IMR-90 (cell line): Measurements from ENCODE around the gene OLFML1. TPM values are rescaled to one million over a fixed set of nuclear protein-coding genes. Genes with fewer than 3 reads are reported as not detected.

ENCODE experiments used
- ATAC-seq: fragments of 200-7000 bp; cut with Tn5 transposase; 2 replicates; pipeline ENCODE4 v1.9.1; 2020; ENCODE audit warnings: low read depth, mild to moderate bottlenecking, moderate library complexity
- BruUV-seq: library from RNA; stranded (reverse); fragments of 400-500 nt; replicated peaks from 2 replicates; lab custom pipeline; 2021; lab: Mats Ljungman, UMichigan
- CTCF ChIA-PET: fragments of 300-600 bp; formaldehyde crosslinking; extraction: SDS; loops from one replicate; lab custom pipeline; 2021; ENCODE audit warnings: antibody characterized with exemption; lab: Yijun Ruan, JAX
- POLR2A ChIA-PET: fragments of 300-600 bp; sonication (Branson Sonifier 250); formaldehyde crosslinking; loops from one replicate; lab custom pipeline; 2022; ENCODE audit warnings: antibody characterized with exemption; ENCODE audit not compliant: unreplicated experiment; lab: Charles Lee
- DNase-seq: peaks from one replicate; pipeline ENCODE4 v3.0.0; 2013
- H2AFZ ChIP-seq: replicated peaks from 2 replicates; pipeline ENCODE3; 2013; ENCODE audit warnings: low read length, mild to moderate bottlenecking; ENCODE audit not compliant: poor library complexity
- H2AK5ac ChIP-seq: 2 replicates; pipeline ENCODE4 v1.6.1; 2013; ENCODE audit warnings: low read depth, low read length, inconsistent platforms
- H2AK9ac ChIP-seq: replicated peaks from 2 replicates; pipeline ENCODE3; 2013; ENCODE audit warnings: mild to moderate bottlenecking, low read depth, low read length, moderate library complexity; ENCODE audit not compliant: poor library complexity
- H2BK120ac ChIP-seq: 2 replicates; pipeline ENCODE4 v1.6.1; 2013; ENCODE audit warnings: low read depth, low read length, inconsistent platforms
- H2BK15ac ChIP-seq: 3 replicates; pipeline ENCODE4 v1.6.1; 2013; ENCODE audit warnings: low read depth, low read length, inconsistent platforms
- H2BK20ac ChIP-seq: 2 replicates; pipeline ENCODE4 v1.6.1; 2013; ENCODE audit warnings: low read depth, mild to moderate bottlenecking, inconsistent platforms, low read length, moderate library complexity
- H2BK5ac ChIP-seq: 2 replicates; pipeline ENCODE4 v1.6.1; 2013; ENCODE audit warnings: mild to moderate bottlenecking, low read depth, low read length, inconsistent platforms; ENCODE audit not compliant: poor library complexity, severe bottlenecking
- H3K14ac ChIP-seq: replicated peaks from 2 replicates; pipeline ENCODE4 v1.6.1; 2013; ENCODE audit warnings: low read depth, low read length, inconsistent platforms
- H3K18ac ChIP-seq: 2 replicates; pipeline ENCODE4 v1.6.1; 2013; ENCODE audit warnings: low read depth, low read length, control low read depth
- H3K23ac ChIP-seq: 2 replicates; pipeline ENCODE4 v1.6.1; 2013; ENCODE audit warnings: low read depth, low read length, inconsistent platforms
- H3K27ac ChIP-seq: 2 replicates; pipeline ENCODE4 v1.5.1; 2013; ENCODE audit warnings: mild to moderate bottlenecking, control low read depth, low read length; ENCODE audit not compliant: insufficient read depth
- H3K27me3 ChIP-seq: 2 replicates; pipeline ENCODE4 v1.6.1; 2013; ENCODE audit warnings: low read length; ENCODE audit not compliant: control insufficient read depth, insufficient read depth
- H3K36me3 ChIP-seq: 2 replicates; pipeline ENCODE4 v1.6.1; 2013; ENCODE audit warnings: low read length, mixed read lengths; ENCODE audit not compliant: control insufficient read depth, insufficient read depth
- H3K4ac ChIP-seq: 2 replicates; pipeline ENCODE4 v1.6.1; 2013; ENCODE audit warnings: low read depth, low read length, inconsistent platforms
- H3K4me1 ChIP-seq: 2 replicates; pipeline ENCODE4 v1.6.1; 2013; ENCODE audit warnings: low read length, mixed read lengths; ENCODE audit not compliant: control insufficient read depth, insufficient read depth
- H3K4me2 ChIP-seq: 2 replicates; pipeline ENCODE4 v1.6.1; 2013; ENCODE audit warnings: low read depth, mild to moderate bottlenecking, control low read depth, low read length, moderate library complexity
- H3K4me3 ChIP-seq: 2 replicates; pipeline ENCODE4 v1.5.1; 2013; ENCODE audit warnings: low read depth, mild to moderate bottlenecking, control low read depth, low read length, moderate library complexity; ENCODE audit not compliant: insufficient read depth
- H3K56ac ChIP-seq: 2 replicates; pipeline ENCODE4 v1.6.1; 2013; ENCODE audit warnings: low read length, inconsistent platforms; ENCODE audit not compliant: insufficient read depth; ENCODE audit errors: extremely low read depth
- H3K79me1 ChIP-seq, 2 experiments: 2 replicates each; pipeline ENCODE4 v1.6.1; 2013; ENCODE audit warnings: low read length in 2 of 2, inconsistent platforms in 1 of 2, low read depth in 1 of 2
- H3K9ac ChIP-seq: 2 replicates; pipeline ENCODE4 v1.6.1; 2013; ENCODE audit warnings: low read depth, low read length, control low read depth
- H3K9me1 ChIP-seq: 2 replicates; pipeline ENCODE4 v1.6.1; 2013; ENCODE audit warnings: low read length, inconsistent platforms; ENCODE audit not compliant: insufficient read depth
- H3K9me3 ChIP-seq: 2 replicates; pipeline ENCODE4 v1.6.1; 2013; ENCODE audit warnings: low read length; ENCODE audit not compliant: control insufficient read depth, insufficient read depth
- H4K20me1 ChIP-seq: 2 replicates; pipeline ENCODE4 v1.6.1; 2013; ENCODE audit warnings: low read length, inconsistent platforms; ENCODE audit not compliant: insufficient read depth
- H4K5ac ChIP-seq: 2 replicates; pipeline ENCODE4 v1.6.1; 2013; ENCODE audit warnings: mild to moderate bottlenecking, low read depth, low read length, control low read depth
- H4K8ac ChIP-seq, 2 experiments: 2 replicates each; pipeline ENCODE4 v1.6.1; 2013; ENCODE audit warnings: low read depth in 2 of 2, low read length in 2 of 2, control low read depth in 1 of 2, inconsistent platforms in 1 of 2
- H4K91ac ChIP-seq: 2 replicates; pipeline ENCODE4 v1.6.1; 2013; ENCODE audit warnings: low read depth, low read length, inconsistent platforms; ENCODE audit not compliant: insufficient read depth
- BHLHE40 ChIP-seq: fragments of 150-350 bp; IDR thresholded peaks from 2 replicates; pipeline ENCODE4 v1.6.1; 2016; ENCODE audit warnings: mild to moderate bottlenecking, low read depth, low read length
- CEBPB ChIP-seq: IDR thresholded peaks from 2 replicates; pipeline ENCODE4 v1.6.1; 2012; ENCODE audit warnings: low read depth, low read length, improper control_type of control experiment
- CHD1 ChIP-seq: IDR thresholded peaks from 2 replicates; pipeline ENCODE4 v1.6.1; 2012; ENCODE audit warnings: low read depth, low read length, improper control_type of control experiment
- FOS ChIP-seq: fragments of 150-350 bp; IDR thresholded peaks from 2 replicates; pipeline ENCODE4 v1.6.1; 2016; ENCODE audit warnings: low read depth, low read length
- MAFK ChIP-seq: IDR thresholded peaks from 2 replicates; pipeline ENCODE4 v1.6.1; 2012; ENCODE audit warnings: low read depth, low read length, improper control_type of control experiment
- MAZ ChIP-seq: IDR thresholded peaks from 2 replicates; pipeline ENCODE4 v1.6.1; 2012; ENCODE audit warnings: low read depth, mild to moderate bottlenecking, low read length, improper control_type of control experiment, moderate library complexity, borderline replicate concordance
- MXI1 ChIP-seq: IDR thresholded peaks from 2 replicates; pipeline ENCODE4 v1.6.1; 2012; ENCODE audit warnings: low read depth, mild to moderate bottlenecking, low read length, moderate library complexity, borderline replicate concordance
- NFE2L2 ChIP-seq: fragments of 150-350 bp; IDR thresholded peaks from 2 replicates; pipeline ENCODE4 v1.6.1; 2016; ENCODE audit warnings: low read depth, mild to moderate bottlenecking, low read length
- POLR2A ChIP-seq: IDR thresholded peaks from 2 replicates; pipeline ENCODE4 v1.6.1; 2012; ENCODE audit warnings: mild to moderate bottlenecking, low read depth, low read length
- RAD21 ChIP-seq: IDR thresholded peaks from 2 replicates; pipeline ENCODE4 v1.6.1; 2012; ENCODE audit warnings: low read length, improper control_type of control experiment
- RCOR1 ChIP-seq: IDR thresholded peaks from 2 replicates; pipeline ENCODE4 v1.6.1; 2012; ENCODE audit warnings: mild to moderate bottlenecking, low read length, improper control_type of control experiment; ENCODE audit not compliant: insufficient replicate concordance
- RFX5 ChIP-seq: IDR thresholded peaks from 2 replicates; pipeline ENCODE4 v1.8.0; 2012; ENCODE audit warnings: low read depth, mild to moderate bottlenecking, low read length, moderate library complexity
- SMC3 ChIP-seq: fragments of 150-350 bp; IDR thresholded peaks from 2 replicates; pipeline ENCODE4 v1.6.1; 2016; ENCODE audit warnings: low read depth, mild to moderate bottlenecking, antibody characterized with exemption, low read length, moderate library complexity
- WGBS, 2 experiments: methylation state at CpG; one replicate each; pipeline versions ENCODE4 v1.1.5 to v1.1.7; 2013; ENCODE audit warnings: missing lambda C conversion rate in 2 of 2; ENCODE audit not compliant: insufficient read length in 1 of 2; ENCODE audit errors: extremely low coverage in 2 of 2; 5-methylcytosine and 5-hydroxymethylcytosine counted together
- dilution Hi-C: fragments of 300-500 bp; cut with HindIII; formaldehyde crosslinking; loops from one replicate; pipeline ENCODE4 v1.14.3; 2018; ENCODE audit warnings: low sequenced_read_pairs; ENCODE audit not compliant: unreplicated experiment
- in situ Hi-C: fragments of 300-500 bp; cut with MboI; formaldehyde crosslinking; loops from 3 replicates; pipeline ENCODE4 v1.14.3; 2019; ENCODE audit warnings: low sequenced_read_pairs, inconsistent platforms, mixed read lengths
- intact Hi-C: fragments of 100-400 bp; cut with micrococcal nuclease; formaldehyde crosslinking; loops from 2 replicates; pipeline ENCODE4 v1.10.0; 2022
- polyA plus RNA-seq, 3 experiments: library from polyadenylated mRNA; depleted of rRNA; stranded (reverse); fragments of >200 nt; gene quantifications; 2 replicates each; pipeline ENCODE4 v1.2.3, GENCODE V29; 2012; ENCODE audit warnings: low replicate concordance in 1 of 3
- total RNA-seq: library from RNA; depleted of rRNA; stranded (reverse); fragments of >200 nt; gene quantifications from 2 replicates; pipeline ENCODE4 v1.2.3, GENCODE V29; 2012
- TF ChIP-seq, protein P1 (sequence below): fragments of 150-350 bp; IDR thresholded peaks from 2 replicates; pipeline ENCODE4 v1.6.1; 2017; ENCODE audit warnings: mild to moderate bottlenecking, antibody characterized with exemption, low read length, low read depth
- TF ChIP-seq, protein P2 (sequence below): fragments of 150-350 bp; IDR thresholded peaks from 2 replicates; pipeline ENCODE4 v1.6.1; 2016; ENCODE audit warnings: low read depth, mild to moderate bottlenecking, low read length, moderate library complexity, borderline replicate concordance
- TF ChIP-seq, protein P3 (sequence below): conservative IDR thresholded peaks from 2 replicates; pipeline ENCODE4 v1.5.1; 2012; ENCODE audit warnings: mild to moderate bottlenecking, low read depth, low read length, improper control_type of control experiment

The OLFML1 gene
- total and polyA plus RNA-seq, 2 of the 4 experiments (the other 2 are of a cell fraction): 0.10 to 0.18 TPM

DNA sequence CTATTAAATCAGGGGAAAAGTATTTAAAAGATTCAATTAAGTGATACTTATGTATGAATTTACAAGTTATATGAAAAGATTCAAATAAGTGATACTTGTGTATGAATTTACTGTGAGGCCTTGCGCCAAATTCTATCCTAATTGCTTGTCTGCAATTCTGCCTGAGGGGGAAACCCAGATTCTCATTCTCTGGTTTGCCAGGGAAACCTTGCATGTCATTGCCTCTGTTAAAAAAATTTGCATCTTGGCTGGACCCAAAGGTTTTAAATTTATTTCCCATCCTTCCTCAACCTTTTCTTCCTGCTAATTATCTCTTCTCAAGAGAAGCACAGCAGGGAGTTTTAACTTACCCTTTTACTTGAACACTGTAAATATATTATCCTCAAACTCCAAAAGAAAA, 13.8 kb downstream of the OLFML1 start:
- no peak overlapping the region for H3K18ac ChIP-seq
- H4K8ac ChIP-seq: no peak overlapping the region
- ChIA-PET CTCF (no interaction called here), POLR2A (no interaction called here)
- no peak overlapping the region for H2AFZ ChIP-seq
- no peak overlapping the region for H4K91ac ChIP-seq
- H3K79me1 ChIP-seq: no peaks in the 10 kb centered on the region
- H4K20me1 ChIP-seq: no peaks in the 10 kb centered on the region
- H2BK15ac ChIP-seq: no peak overlapping the region
- no peak overlapping the region for H2AK9ac ChIP-seq
- DNase-seq (no peak), ATAC-seq (no peak)
- H3K36me3 ChIP-seq: no peaks in the 10 kb centered on the region
- H4K5ac ChIP-seq: no peak overlapping the region
- 80% methylated on average over 1 of the region's 1 CpG; no CpG with 5 or more reads in 1 of the 2 experiments for WGBS, 2 experiments
- H3K23ac ChIP-seq: no peak overlapping the region
- no TSS peak for BruUV-seq
- TF ChIP-seq CEBPB: no peak
- no peak for TF ChIP-seq NFE2L2
- TF ChIP-seq, protein P1, sequence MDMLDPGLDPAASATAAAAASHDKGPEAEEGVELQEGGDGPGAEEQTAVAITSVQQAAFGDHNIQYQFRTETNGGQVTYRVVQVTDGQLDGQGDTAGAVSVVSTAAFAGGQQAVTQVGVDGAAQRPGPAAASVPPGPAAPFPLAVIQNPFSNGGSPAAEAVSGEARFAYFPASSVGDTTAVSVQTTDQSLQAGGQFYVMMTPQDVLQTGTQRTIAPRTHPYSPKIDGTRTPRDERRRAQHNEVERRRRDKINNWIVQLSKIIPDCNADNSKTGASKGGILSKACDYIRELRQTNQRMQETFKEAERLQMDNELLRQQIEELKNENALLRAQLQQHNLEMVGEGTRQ: no peak
- no peak for TF ChIP-seq POLR2A
- TF ChIP-seq MAZ: no peak
- TF ChIP-seq, protein P2, sequence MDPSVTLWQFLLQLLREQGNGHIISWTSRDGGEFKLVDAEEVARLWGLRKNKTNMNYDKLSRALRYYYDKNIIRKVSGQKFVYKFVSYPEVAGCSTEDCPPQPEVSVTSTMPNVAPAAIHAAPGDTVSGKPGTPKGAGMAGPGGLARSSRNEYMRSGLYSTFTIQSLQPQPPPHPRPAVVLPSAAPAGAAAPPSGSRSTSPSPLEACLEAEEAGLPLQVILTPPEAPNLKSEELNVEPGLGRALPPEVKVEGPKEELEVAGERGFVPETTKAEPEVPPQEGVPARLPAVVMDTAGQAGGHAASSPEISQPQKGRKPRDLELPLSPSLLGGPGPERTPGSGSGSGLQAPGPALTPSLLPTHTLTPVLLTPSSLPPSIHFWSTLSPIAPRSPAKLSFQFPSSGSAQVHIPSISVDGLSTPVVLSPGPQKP: no peak
- TF ChIP-seq RAD21: no peak
- TF ChIP-seq, protein P3, sequence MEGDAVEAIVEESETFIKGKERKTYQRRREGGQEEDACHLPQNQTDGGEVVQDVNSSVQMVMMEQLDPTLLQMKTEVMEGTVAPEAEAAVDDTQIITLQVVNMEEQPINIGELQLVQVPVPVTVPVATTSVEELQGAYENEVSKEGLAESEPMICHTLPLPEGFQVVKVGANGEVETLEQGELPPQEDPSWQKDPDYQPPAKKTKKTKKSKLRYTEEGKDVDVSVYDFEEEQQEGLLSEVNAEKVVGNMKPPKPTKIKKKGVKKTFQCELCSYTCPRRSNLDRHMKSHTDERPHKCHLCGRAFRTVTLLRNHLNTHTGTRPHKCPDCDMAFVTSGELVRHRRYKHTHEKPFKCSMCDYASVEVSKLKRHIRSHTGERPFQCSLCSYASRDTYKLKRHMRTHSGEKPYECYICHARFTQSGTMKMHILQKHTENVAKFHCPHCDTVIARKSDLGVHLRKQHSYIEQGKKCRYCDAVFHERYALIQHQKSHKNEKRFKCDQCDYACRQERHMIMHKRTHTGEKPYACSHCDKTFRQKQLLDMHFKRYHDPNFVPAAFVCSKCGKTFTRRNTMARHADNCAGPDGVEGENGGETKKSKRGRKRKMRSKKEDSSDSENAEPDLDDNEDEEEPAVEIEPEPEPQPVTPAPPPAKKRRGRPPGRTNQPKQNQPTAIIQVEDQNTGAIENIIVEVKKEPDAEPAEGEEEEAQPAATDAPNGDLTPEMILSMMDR: no peak
- TF ChIP-seq SMC3: no peak
- TF ChIP-seq FOS: no peak
- TF ChIP-seq MXI1: no peak
- TF ChIP-seq RCOR1: no peak
- no peak for TF ChIP-seq CHD1
- TF ChIP-seq RFX5: no peak
- TF ChIP-seq MAFK: no peak
- no peak for TF ChIP-seq BHLHE40
- H2BK120ac ChIP-seq: no peak overlapping the region
- no peak overlapping the region for H2BK5ac ChIP-seq
- H3K4me1 ChIP-seq: no peaks in the 10 kb centered on the region
- H3K27me3 ChIP-seq: no peaks in the 10 kb centered on the region
- no peak overlapping the region for H3K56ac ChIP-seq
- no peak overlapping the region for H3K4ac ChIP-seq
- intact Hi-C loops: no loop called here
- no peak overlapping the region for H3K9ac ChIP-seq
- in situ Hi-C loops: no loop called here
- no peak overlapping the region for H3K14ac ChIP-seq
- no peaks in the 10 kb centered on the region for H3K9me1 ChIP-seq
- H2AK5ac ChIP-seq: no peak overlapping the region
- H3K4me2 ChIP-seq: no peak overlapping the region
- no peak overlapping the region for H3K27ac ChIP-seq
- H3K9me3 ChIP-seq: no peaks in the 10 kb centered on the region
- dilution Hi-C loops: no loop called here
- no peak overlapping the region for H3K4me3 ChIP-seq
- H2BK20ac ChIP-seq: no peak overlapping the region
